Heart left ventricle (tissue), 16 donors: Measurements from ENCODE around the gene FAM83F. TPM values are rescaled to one million over a fixed set of nuclear protein-coding genes. Genes with fewer than 3 reads are reported as not detected.
A peak's percentile ranks its signal among the peaks of the same experiment; 100 is the strongest.

ENCODE experiments used
- ATAC-seq, 4 donors: fragments of 200-7000 bp; cut with Tn5 transposase; one replicate each; pipeline ENCODE4 v1.9.1; 2020 to 2022; ENCODE audit warnings: moderate library complexity in 4 of 4, mild to moderate bottlenecking in 3 of 4, moderate number of reproducible peaks in 1 of 4
- DNase-seq, 5 donors: peaks; one replicate each; pipeline ENCODE4 v3.0.0-alpha.2; 2020
- H3K27ac ChIP-seq, 12 donors: fragments of 200-600 bp; sonication (generic) in 4 of 12; one replicate each; pipeline versions ENCODE4 v1.5.0 to v1.8.0; 2016 to 2022; ENCODE audit warnings: mild to moderate bottlenecking in 2 of 12
- H3K27me3 ChIP-seq, 9 donors: fragments of 200-600 bp; sonication (generic) in 2 of 9; one replicate each; pipeline versions ENCODE4 v1.5.1 to v1.8.0; 2016 to 2022; ENCODE audit warnings: mild to moderate bottlenecking in 3 of 9
- H3K36me3 ChIP-seq, 9 donors: fragments of 200-600 bp; sonication (generic) in 2 of 9; one replicate each; pipeline versions ENCODE4 v1.5.0 to v1.8.0; 2018 to 2022; ENCODE audit warnings: mild to moderate bottlenecking in 2 of 9
- H3K4me1 ChIP-seq, 12 donors: fragments of 200-600 bp; sonication (generic) in 4 of 12; one replicate each; pipeline versions ENCODE4 v1.5.0 to v1.8.0; 2016 to 2022; ENCODE audit warnings: mild to moderate bottlenecking in 3 of 12
- H3K4me3 ChIP-seq, 12 donors: fragments of 200-600 bp; sonication (generic) in 4 of 12; one replicate each; pipeline versions ENCODE4 v1.5.0 to v1.8.0; 2017 to 2022; ENCODE audit warnings: mild to moderate bottlenecking in 9 of 12, moderate library complexity in 4 of 12
- H3K9me3 ChIP-seq, 12 donors: fragments of 200-600 bp; sonication (generic) in 4 of 12; one replicate each; pipeline versions ENCODE4 v1.5.0 to v1.8.0; 2016 to 2022; ENCODE audit warnings: mild to moderate bottlenecking in 1 of 12
- CTCF ChIP-seq, 12 donors: fragments of 200-600 bp; sonication (generic) in 4 of 12; IDR thresholded peaks; one replicate each; pipeline versions ENCODE4 v1.5.0 to v1.8.0; 2018 to 2022; ENCODE audit warnings: antibody characterized with exemption in 12 of 12, mild to moderate bottlenecking in 5 of 12
- POLR2A ChIP-seq, 2 donors: fragments of 450-650 bp; IDR thresholded peaks; one replicate each; pipeline ENCODE4 v1.6.1; 2017; ENCODE audit warnings: antibody characterized with exemption in 2 of 2, mild to moderate bottlenecking in 2 of 2, moderate library complexity in 2 of 2
- WGBS, 4 donors: extraction: QIAGEN DNeasy Blood & Tissue Kit in 2 of 4; methylation state at CpG; one replicate each; pipeline versions ENCODE4 v1.1.5 to v1.1.7; 2013 to 2018; 5-methylcytosine and 5-hydroxymethylcytosine counted together
- intact Hi-C, 10 donors: fragments of 100-400 bp; cut with DNase I; formaldehyde crosslinking; loops; one replicate each; pipeline versions ENCODE4 v1.11.1 to v1.14.2; 2022
- polyA plus RNA-seq, 2 donors: library from polyadenylated mRNA; stranded (reverse); fragments of 200-250 nt; gene quantifications; one replicate each; pipeline ENCODE4 v1.2.3, GENCODE V29; 2013
- total RNA-seq, 9 donors: library from RNA; depleted of rRNA in 2 of 9; stranded (reverse); fragments of >200 nt in 2 of 9; fragmentation: NEBNext Ultra II Directional in 3 of 9; extraction: Animal tissue kit (Norgen Biotek cat#: 25700) in 3 of 9; gene quantifications; one replicate each; pipeline versions ENCODE4 v1.1.0 to v1.2.4, GENCODE V29; 2016 to 2023
- donor health status: ischemic (EF 13 %, LVEDD 7.1; RV severe dilation, severe dysfunction).
- donor health status: healthy with polysubstance abuse.
- donor health status: DM: no; HTN: yes; CAD: no.
- donor health status: DM: no; HTN: no; CAD: no.
- donor health status: ischemic (EF 25% LVEDD 6.9; RV normal size, moderate dysfunction).
- donor health status: ischemic (EF 25% LVEDD 5.7; RV mildly dilated, moderate dysfunction).
- donor health status: healthy.
- donor health status: DM: yes; HTN: yes; CAD: no.
- donor health status: ischemic (EF 35%, LVEDD 5.7; RV mildly dilated, moderate dysfunction).
- donor health status: nonischemic (EF 11% LVEDD 7.7; RV severe dilation, severe dysfunction).
- donor health status: DM: yes; HTN: yes; CAD: no.
- donor health status: PGD.
- donor health status: ischemic (EF 29% LVEDD 5.4; RV normal size, mild dysfunction).
- donor health status: nonischemic (EF 23%, LVEDD 6.1; RV moderate dilation, normal function).

FAM83F gene
- total and polyA plus RNA-seq, 11 donors: 1.3 to 6.6 (median 2.5) TPM

DNA sequence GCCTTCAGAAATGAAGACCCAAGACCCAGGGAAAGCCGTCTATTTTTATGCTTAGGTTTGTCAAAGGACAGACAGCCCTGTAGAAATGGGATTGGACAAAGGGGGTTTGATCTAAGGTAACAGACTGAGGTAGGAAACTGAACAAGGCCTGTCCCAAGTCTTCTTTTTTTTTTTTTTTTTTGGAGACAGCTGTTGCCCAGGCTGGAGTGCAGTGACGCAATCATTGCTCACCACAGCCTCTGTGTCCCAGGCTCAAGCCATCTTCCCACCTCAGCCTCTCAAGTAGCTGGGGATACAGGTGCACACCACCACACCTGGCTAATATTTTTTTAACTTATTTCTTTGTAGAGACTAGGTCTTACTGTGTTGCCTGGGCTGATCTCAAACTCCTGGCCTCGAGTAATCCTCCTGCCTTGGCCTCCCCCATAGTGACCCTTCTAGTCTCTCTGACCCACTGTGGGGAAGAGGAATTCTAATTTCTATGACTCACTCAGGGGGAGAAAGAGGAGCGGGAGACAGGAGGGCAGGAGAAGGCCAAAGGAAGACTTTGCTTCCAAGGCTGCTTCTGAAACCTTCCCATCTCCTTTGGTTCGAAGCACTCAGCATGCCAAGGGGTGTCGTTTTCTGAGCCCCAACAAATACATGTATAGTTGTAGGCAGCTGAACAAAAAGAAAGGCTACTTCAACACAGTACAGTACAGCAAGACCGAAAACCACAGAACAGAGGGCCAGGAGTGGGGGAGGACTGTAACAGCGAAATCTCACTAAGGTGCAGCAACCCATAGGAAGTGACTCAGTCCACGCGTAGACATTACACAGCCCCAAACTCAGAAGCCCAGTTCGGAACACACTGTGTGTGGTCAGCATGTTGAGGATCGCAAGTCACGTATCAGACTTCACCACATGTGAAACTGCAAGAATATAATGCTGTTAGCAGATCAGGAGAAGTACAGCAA, 33.7 kb upstream of the FAM83F start:
- peak in 3 of 4 donors; percentile 45 to 78 (median 48) for ATAC-seq
- Histone ChIP-seq H3K9me3 (no peaks in the 10 kb centered on the region), H3K27me3 (peaks cover 0 to 13% (median 0%) of the 10 kb centered on the region in 9 donors), H3K36me3 (peaks cover 0 to 9% (median 0%) of the 10 kb centered on the region in 9 donors), H3K4me1 (peaks cover 0 to 44% (median 0%) of the 10 kb centered on the region in 12 donors), H3K27ac (peak overlapping the region in 1 of 12 donors; percentile 46), H3K4me3 (no peak overlapping the region)
- intact Hi-C loops: no loop called here
- TF ChIP-seq POLR2A (IDR thresholded peaks at IDR 0.05): no peak
- no peak for TF ChIP-seq CTCF (IDR thresholded peaks at IDR 0.05)
- WGBS, 4 donors: 79 to 86% (median 81%) methylated on average over 13 of the region's 13 CpGs
- no peak for DNase-seq

DNA sequence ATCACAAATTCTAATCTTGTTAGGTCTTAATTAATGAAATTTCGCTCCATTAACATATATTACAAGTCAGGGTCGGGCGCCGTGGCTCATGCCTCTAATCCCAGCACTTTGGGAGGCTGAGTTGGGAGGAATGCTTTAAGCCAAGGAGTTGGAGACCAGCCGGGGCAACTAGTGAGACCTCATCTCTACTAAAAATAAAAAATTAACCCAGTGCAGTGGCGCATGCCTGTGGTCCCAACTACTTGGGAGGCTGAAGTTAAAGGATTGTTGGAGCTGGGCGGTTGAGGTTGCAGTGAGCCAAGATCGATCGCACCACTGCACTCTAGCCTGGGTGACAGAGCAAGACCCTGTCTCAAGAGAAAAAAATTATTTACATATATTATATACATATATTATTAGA, 32.7 kb upstream of the FAM83F start:
- Histone ChIP-seq H3K4me1 (peaks cover 0 to 36% (median 0%) of the 10 kb centered on the region in 12 donors), H3K9me3 (no peaks in the 10 kb centered on the region), H3K27ac (peak overlapping the region in 1 of 12 donors; percentile 46), H3K4me3 (no peak overlapping the region), H3K36me3 (peaks cover 0 to 9% (median 0%) of the 10 kb centered on the region in 9 donors), H3K27me3 (peaks cover 0 to 13% (median 0%) of the 10 kb centered on the region in 9 donors)
- no peak for TF ChIP-seq POLR2A (IDR thresholded peaks at IDR 0.05)
- no peak for TF ChIP-seq CTCF (IDR thresholded peaks at IDR 0.05)
- DNase-seq (no peak), ATAC-seq (no peak)
- intact Hi-C loops: no loop called here
- 87 to 98% (median 94%) methylated on average over 9 of the region's 9 CpGs for WGBS, 4 donors

- 58 to 73% (median 65%) methylated on average over 5 of the region's 5 CpGs for WGBS, 4 donors
- Histone ChIP-seq H3K4me3 (no peak overlapping the region), H3K27me3 (peaks cover 0 to under 1% (median 0%) of the 10 kb centered on the region in 9 donors), H3K9me3 (no peaks in the 10 kb centered on the region), H3K36me3 (no peaks in the 10 kb centered on the region), H3K4me1 (peaks cover 0 to 23% (median 5%) of the 10 kb centered on the region in 12 donors), H3K27ac (no peak overlapping the region)
- DNase-seq (no peak), ATAC-seq (no peak)
- no peak for TF ChIP-seq CTCF (IDR thresholded peaks at IDR 0.05)
- TF ChIP-seq POLR2A (IDR thresholded peaks at IDR 0.05): no peak
- intact Hi-C loops: no loop called here
Observed at GRCh38 chr22:39965748-39966147, 29.0 kb upstream of the FAM83F start.

- intact Hi-C loops: no loop called here
- ATAC-seq (no peak), DNase-seq (no peak)
- Histone ChIP-seq H3K4me3 (no peak overlapping the region), H3K27ac (no peak overlapping the region), H3K27me3 (peaks cover 0 to 6% (median 0%) of the 10 kb centered on the region in 9 donors), H3K9me3 (no peaks in the 10 kb centered on the region), H3K36me3 (no peaks in the 10 kb centered on the region), H3K4me1 (peaks cover 0 to 16% (median 5%) of the 10 kb centered on the region in 12 donors)
- WGBS, 4 donors: 91 to 94% (median 94%) methylated on average over 2 of the region's 2 CpGs
- TF ChIP-seq POLR2A (IDR thresholded peaks at IDR 0.05): no peak
- no peak for TF ChIP-seq CTCF (IDR thresholded peaks at IDR 0.05)
Observed at GRCh38 chr22:39966470-39966869, 28.3 kb upstream of the FAM83F start.
